Left lung (tissue), 10 donors: ENCODE data around the gene EXOSC7. TPM values are rescaled to one million over a fixed set of nuclear protein-coding genes. Genes with fewer than 3 reads are reported as not detected.
A peak's percentile ranks its signal among the peaks of the same experiment; 100 is the strongest.

Source experiments
- ATAC-seq: fragments of 200-7000 bp; cut with Tn5 transposase; one replicate; pipeline ENCODE4 v1.9.1; 2020; ENCODE audit warnings: moderate library complexity
- DNase-seq, 4 donors: peaks; one replicate each; pipeline ENCODE4 v3.0.0-alpha.2; 2013 to 2020
- H3K27ac ChIP-seq, 2 donors: fragments of 200-600 bp; sonication (generic) in 1 of 2; one replicate each; pipeline versions ENCODE4 v1.5.0 to v1.8.0; 2020 to 2021
- H3K27me3 ChIP-seq, 2 donors: fragments of 200-600 bp; sonication (generic) in 1 of 2; one replicate each; pipeline versions ENCODE4 v1.5.0 to v1.8.0; 2020 to 2021
- H3K36me3 ChIP-seq, 2 donors: fragments of 200-600 bp; sonication (generic) in 1 of 2; one replicate each; pipeline versions ENCODE4 v1.5.0 to v1.8.0; 2020 to 2021
- H3K4me1 ChIP-seq, 2 donors: fragments of 200-600 bp; one replicate each; pipeline ENCODE4 v1.8.0; 2021
- H3K4me3 ChIP-seq, 2 donors: fragments of 200-600 bp; sonication (generic) in 1 of 2; one replicate each; pipeline versions ENCODE4 v1.5.0 to v1.8.0; 2020 to 2021; ENCODE audit warnings: mild to moderate bottlenecking in 1 of 2
- H3K9me3 ChIP-seq, 2 donors: fragments of 200-600 bp; sonication (generic) in 1 of 2; one replicate each; pipeline versions ENCODE4 v1.5.0 to v1.8.0; 2020 to 2021
- intact Hi-C, 2 donors: fragments of 100-400 bp; cut with DNase I; formaldehyde crosslinking; loops; one replicate each; pipeline versions ENCODE4 v1.11.2 to v1.14.2; 2022
- polyA plus RNA-seq, 6 donors: library from polyadenylated mRNA; unstranded; fragments of 120-200 nt; gene quantifications; one replicate each; pipeline ENCODE4 v1.2.1, GENCODE V29; 2013; ENCODE audit not compliant: insufficient read length in 6 of 6
- total RNA-seq, 2 donors: library from RNA; stranded (reverse); fragmentation: NEBNext Ultra II Directional; extraction: Animal tissue kit (Norgen Biotek cat#: 25700); gene quantifications; one replicate each; pipeline ENCODE4 v1.2.1, GENCODE V29; 2021
- TF ChIP-seq, protein P1 (sequence below), 2 donors: fragments of 200-600 bp; sonication (generic) in 1 of 2; IDR thresholded peaks; one replicate each; pipeline versions ENCODE4 v1.5.0 to v1.8.0; 2021; ENCODE audit warnings: antibody characterized with exemption in 2 of 2
- donor health status: DM: no; HTN: yes; CAD: no.
- donor health status: DM: no; HTN: no; CAD: no.

EXOSC7 gene
- total and polyA plus RNA-seq, 8 donors = 33.2 to 76.2 (median 61.3) TPM

DNA sequence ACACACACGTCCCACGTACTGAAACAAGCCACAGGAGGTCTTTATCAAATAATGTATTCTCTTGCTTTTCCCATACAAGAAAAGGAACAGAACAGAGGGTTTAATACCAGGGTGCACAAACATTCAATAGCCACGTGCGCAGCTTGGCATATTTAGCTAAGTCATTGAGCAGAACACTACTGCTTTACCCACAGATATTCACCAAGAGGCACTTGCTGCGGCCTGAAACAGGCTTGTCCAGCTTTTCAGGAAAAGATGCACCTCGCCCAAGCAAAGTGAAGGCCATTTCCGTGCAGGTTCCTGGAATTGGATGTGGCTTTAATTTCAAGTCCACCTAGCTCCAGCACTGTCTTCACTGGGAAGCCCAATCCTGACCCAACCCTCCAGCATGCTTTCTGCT lies 17.7 kb upstream of the EXOSC7 start:
- ATAC-seq (peak; percentile 46), DNase-seq (peak in 1 of 4 donors; percentile 58)
- Histone ChIP-seq H3K36me3 (peaks cover 0 to 31% of the 10 kb centered on the region in 2 donors), H3K9me3 (no peaks in the 10 kb centered on the region), H3K27ac (no peak overlapping the region), H3K4me3 (no peak overlapping the region), H3K27me3 (no peaks in the 10 kb centered on the region), H3K4me1 (peaks cover 8 to 88% of the 10 kb centered on the region in 2 donors)
- TF ChIP-seq, protein P1, sequence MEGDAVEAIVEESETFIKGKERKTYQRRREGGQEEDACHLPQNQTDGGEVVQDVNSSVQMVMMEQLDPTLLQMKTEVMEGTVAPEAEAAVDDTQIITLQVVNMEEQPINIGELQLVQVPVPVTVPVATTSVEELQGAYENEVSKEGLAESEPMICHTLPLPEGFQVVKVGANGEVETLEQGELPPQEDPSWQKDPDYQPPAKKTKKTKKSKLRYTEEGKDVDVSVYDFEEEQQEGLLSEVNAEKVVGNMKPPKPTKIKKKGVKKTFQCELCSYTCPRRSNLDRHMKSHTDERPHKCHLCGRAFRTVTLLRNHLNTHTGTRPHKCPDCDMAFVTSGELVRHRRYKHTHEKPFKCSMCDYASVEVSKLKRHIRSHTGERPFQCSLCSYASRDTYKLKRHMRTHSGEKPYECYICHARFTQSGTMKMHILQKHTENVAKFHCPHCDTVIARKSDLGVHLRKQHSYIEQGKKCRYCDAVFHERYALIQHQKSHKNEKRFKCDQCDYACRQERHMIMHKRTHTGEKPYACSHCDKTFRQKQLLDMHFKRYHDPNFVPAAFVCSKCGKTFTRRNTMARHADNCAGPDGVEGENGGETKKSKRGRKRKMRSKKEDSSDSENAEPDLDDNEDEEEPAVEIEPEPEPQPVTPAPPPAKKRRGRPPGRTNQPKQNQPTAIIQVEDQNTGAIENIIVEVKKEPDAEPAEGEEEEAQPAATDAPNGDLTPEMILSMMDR (IDR thresholded peaks at IDR 0.05) = no peak
- intact Hi-C loops = no loop called here

DNA sequence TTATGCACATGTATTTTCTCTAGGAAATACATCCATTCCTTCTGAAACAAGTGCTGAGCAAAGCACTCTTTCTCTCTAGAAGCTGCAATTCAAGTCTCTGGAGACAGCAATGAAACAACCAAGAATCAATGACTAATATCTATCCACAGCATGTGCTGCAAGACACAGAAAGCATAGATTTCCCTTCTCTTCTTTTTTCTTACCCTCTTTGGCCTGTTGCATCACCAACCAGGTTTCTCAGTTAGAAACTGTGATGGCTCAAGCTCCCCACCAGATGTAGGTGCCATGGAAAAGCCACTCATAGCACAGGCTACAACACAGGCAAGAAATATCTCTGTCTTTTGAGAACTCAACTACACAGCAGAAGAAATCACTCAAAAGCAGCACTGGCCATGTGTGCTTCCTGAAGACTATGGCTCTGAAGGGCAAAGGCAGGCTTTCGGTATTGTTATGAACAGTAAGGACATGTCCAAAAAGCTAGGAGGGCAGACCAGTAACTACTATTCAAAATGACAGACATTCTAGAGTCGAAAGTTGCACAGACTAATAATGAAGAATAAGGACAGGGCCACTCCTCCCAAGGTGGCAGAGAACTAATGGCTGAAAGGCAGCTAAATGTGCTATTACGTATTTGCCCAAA lies 15.5 kb upstream of the EXOSC7 start:
- intact Hi-C loops = no loop called here
- no peak overlapping the region for H3K4me3 ChIP-seq
- H3K9me3 ChIP-seq = no peaks in the 10 kb centered on the region
- TF ChIP-seq, protein P1 (IDR thresholded peaks at IDR 0.05) = no peak
- H3K27me3 ChIP-seq = no peaks in the 10 kb centered on the region
- peak overlapping the region in 1 of 2 donors; percentile 7 for H3K27ac ChIP-seq
- H3K36me3 ChIP-seq = peaks cover 0 to 27% of the 10 kb centered on the region in 2 donors
- peaks cover 8 to 88% of the 10 kb centered on the region in 2 donors for H3K4me1 ChIP-seq
- DNase-seq (no peak), ATAC-seq (no peak)

DNA sequence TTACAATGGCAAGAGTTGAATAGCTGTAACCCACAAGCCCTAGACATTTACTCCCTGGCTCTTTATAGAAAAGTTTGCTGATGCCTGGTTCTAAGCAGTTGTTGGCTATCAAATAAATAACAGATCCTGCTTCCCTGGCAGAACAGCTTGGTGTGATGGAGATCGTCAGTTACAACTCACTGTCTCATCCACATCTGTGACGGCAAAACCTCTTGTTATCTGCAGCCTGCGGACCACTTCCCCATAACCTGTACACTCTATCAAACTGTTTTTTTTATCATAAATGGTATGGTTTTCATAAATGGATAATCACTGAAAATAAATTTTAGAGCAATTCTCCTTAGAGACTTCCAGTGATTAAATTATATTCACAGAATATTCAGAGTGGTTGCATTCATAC lies 14.2 kb upstream of the EXOSC7 start:
- intact Hi-C loops = no loop called here
- Histone ChIP-seq H3K4me3 (no peak overlapping the region), H3K27ac (no peak overlapping the region), H3K4me1 (peaks cover 8 to 84% of the 10 kb centered on the region in 2 donors), H3K9me3 (no peaks in the 10 kb centered on the region), H3K27me3 (no peaks in the 10 kb centered on the region), H3K36me3 (peaks cover 0 to 25% of the 10 kb centered on the region in 2 donors)
- no peak for ATAC-seq
- no peak for DNase-seq
- TF ChIP-seq, protein P1 (IDR thresholded peaks at IDR 0.05) = no peak

DNA sequence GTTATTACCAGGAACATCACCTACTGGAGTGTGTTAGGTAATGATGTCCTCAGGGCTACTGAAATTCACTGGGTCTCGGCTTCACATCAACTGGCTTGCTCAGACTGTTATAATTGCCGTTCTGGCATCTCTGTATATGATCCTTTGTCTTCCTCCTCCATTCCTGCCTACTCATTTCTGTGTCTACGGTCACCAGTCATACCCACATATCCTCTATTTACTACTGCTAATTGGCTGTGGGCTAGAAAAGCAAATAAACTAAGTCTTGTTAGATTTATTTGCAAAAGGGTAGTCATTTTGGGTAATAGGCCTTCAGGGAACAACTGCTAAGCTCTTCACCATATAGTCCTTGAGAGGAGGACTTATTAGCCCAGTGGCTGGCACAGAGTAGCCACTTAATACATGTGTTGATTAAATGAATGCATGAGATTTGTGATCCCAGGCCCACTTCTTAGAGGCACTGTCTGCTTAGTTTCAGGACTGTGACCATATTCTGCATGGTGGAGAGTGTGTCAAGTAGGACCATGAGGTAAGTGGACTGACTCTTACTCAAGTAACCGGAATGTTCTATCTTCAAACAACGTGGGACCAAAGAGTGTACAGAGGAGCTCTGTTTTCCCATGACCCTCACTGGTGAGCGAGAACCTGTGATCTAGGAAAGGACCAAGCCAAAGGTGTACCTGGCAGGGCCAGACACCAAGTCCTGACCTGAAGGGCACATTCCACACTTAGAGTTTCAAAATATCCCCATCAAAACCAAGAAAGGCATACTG lies 13.2 kb upstream of the EXOSC7 start:
- Histone ChIP-seq H3K36me3 (peaks cover 0 to 15% of the 10 kb centered on the region in 2 donors), H3K27ac (peak overlapping the region in 1 of 2 donors; percentile 28), H3K9me3 (no peaks in the 10 kb centered on the region), H3K4me1 (peaks cover 16 to 85% of the 10 kb centered on the region in 2 donors), H3K27me3 (no peaks in the 10 kb centered on the region), H3K4me3 (no peak overlapping the region)
- peak; percentile 72 for ATAC-seq
- intact Hi-C loops = no loop called here
- no peak for DNase-seq
- TF ChIP-seq, protein P1 (IDR thresholded peaks at IDR 0.05) = no peak
